GM19035 (cell line): Measurements from ENCODE around the gene UBE4A.

Experiments
- ATAC-seq: cut with Tn5 transposase; IDR thresholded peaks from one replicate; pipeline ENCODE4 v1.9.1; 2021; ENCODE audit not compliant: unreplicated experiment

UBE4A gene

GRCh38 chr11:118341815-118342489 is 17.4 kb upstream of the UBE4A start:
- ATAC-seq, result no peak

GRCh38 chr11:118342503-118343161 is 16.8 kb upstream of the UBE4A start, which contains the start of gene CD3D:
CD3D (minus strand) TSS chr11:118342705; CDS start chr11:118342607, 98 bp downstream.
- ATAC-seq, result no peak

GRCh38 chr11:118343248-118343647 is 16.2 kb upstream of the UBE4A start:
- ATAC-seq, result no peak

- ATAC-seq, result no peak
These were observed 15.4 kb upstream of the UBE4A start, which contains the start of gene CD3G for GRCh38 chr11:118343981-118344515. CD3G (plus strand) TSS chr11:118344344; CDS start chr11:118344424, 80 bp downstream.

GRCh38 chr11:118349475-118349874 is 9.9 kb upstream of the UBE4A start:
- ATAC-seq, result no peak

GRCh38 chr11:118353084-118353710 is 6.2 kb upstream of the UBE4A start:
- no peak for ATAC-seq

- ATAC-seq, result no peak
These were observed 1.3 kb upstream of the UBE4A start for GRCh38 chr11:118358071-118358470.

GRCh38 chr11:118364956-118365615 is 5.7 kb downstream of the UBE4A start:
- ATAC-seq, result no peak

- ATAC-seq, result no peak
These were observed 6.9 kb downstream of the UBE4A start for GRCh38 chr11:118366287-118366686.

- no peak for ATAC-seq
These were observed 11.4 kb downstream of the UBE4A start for GRCh38 chr11:118370774-118371173.

GRCh38 chr11:118373263-118373662 is 13.9 kb downstream of the UBE4A start:
- ATAC-seq, result no peak

- no peak for ATAC-seq
These were observed 14.5 kb downstream of the UBE4A start for GRCh38 chr11:118373871-118374270.

GRCh38 chr11:118374729-118375128 is 15.3 kb downstream of the UBE4A start:
- no peak for ATAC-seq

GRCh38 chr11:118375978-118376377 is 16.6 kb downstream of the UBE4A start:
- ATAC-seq, result no peak

- no peak for ATAC-seq
These were observed 20.1 kb downstream of the UBE4A start for GRCh38 chr11:118379497-118379896.

- ATAC-seq, result no peak
These were observed 21.2 kb downstream of the UBE4A start for GRCh38 chr11:118380571-118380970.

- ATAC-seq, result no peak
These were observed 23.6 kb downstream of the UBE4A start for GRCh38 chr11:118382954-118383353.

- no peak for ATAC-seq
These were observed 24.3 kb downstream of the UBE4A start for GRCh38 chr11:118383657-118384056.

GRCh38 chr11:118396097-118396501 is 36.7 kb downstream of the UBE4A start:
- ATAC-seq, result no peak

GRCh38 chr11:118397448-118397847 is 38.0 kb downstream of the UBE4A start:
- ATAC-seq, result no peak
